OCI-M2 (cell line): Measurements from ENCODE around the gene RAI1.

ENCODE experiments used
- DNase-seq: peaks from one replicate; lab custom pipeline; 2025; ENCODE audit not compliant: unreplicated experiment; lab: John Stamatoyannopoulos, UW

Gene RAI1

GRCh38 chr17:17859909-17860765, 178.9 kb downstream of the RAI1 start:
- DNase-seq: no peak

- no peak for DNase-seq
Measured at GRCh38 chr17:17860766-17861107, 179.5 kb downstream of the RAI1 start.
